Stimulated activated CD4-positive, alpha-beta T cell treated with anti-CD3 and anti-CD28 coated beads, Interleukin-1b, Interleukin-23, amount 100 ng/mL, for 48 hours (primary cell): ENCODE measurements around the gene TFCP2.
"Not testable (repeated sequence)": the region's sequence is repeated elsewhere in the genome, so short reads cannot be mapped to it uniquely, and the experiment has no call there.

Experiments used
- DNase-seq: peaks from one replicate; pipeline ENCODE4 v3.0.0-alpha.2; 2020

TFCP2 gene, protein sequence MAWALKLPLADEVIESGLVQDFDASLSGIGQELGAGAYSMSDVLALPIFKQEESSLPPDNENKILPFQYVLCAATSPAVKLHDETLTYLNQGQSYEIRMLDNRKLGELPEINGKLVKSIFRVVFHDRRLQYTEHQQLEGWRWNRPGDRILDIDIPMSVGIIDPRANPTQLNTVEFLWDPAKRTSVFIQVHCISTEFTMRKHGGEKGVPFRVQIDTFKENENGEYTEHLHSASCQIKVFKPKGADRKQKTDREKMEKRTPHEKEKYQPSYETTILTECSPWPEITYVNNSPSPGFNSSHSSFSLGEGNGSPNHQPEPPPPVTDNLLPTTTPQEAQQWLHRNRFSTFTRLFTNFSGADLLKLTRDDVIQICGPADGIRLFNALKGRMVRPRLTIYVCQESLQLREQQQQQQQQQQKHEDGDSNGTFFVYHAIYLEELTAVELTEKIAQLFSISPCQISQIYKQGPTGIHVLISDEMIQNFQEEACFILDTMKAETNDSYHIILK

DNA sequence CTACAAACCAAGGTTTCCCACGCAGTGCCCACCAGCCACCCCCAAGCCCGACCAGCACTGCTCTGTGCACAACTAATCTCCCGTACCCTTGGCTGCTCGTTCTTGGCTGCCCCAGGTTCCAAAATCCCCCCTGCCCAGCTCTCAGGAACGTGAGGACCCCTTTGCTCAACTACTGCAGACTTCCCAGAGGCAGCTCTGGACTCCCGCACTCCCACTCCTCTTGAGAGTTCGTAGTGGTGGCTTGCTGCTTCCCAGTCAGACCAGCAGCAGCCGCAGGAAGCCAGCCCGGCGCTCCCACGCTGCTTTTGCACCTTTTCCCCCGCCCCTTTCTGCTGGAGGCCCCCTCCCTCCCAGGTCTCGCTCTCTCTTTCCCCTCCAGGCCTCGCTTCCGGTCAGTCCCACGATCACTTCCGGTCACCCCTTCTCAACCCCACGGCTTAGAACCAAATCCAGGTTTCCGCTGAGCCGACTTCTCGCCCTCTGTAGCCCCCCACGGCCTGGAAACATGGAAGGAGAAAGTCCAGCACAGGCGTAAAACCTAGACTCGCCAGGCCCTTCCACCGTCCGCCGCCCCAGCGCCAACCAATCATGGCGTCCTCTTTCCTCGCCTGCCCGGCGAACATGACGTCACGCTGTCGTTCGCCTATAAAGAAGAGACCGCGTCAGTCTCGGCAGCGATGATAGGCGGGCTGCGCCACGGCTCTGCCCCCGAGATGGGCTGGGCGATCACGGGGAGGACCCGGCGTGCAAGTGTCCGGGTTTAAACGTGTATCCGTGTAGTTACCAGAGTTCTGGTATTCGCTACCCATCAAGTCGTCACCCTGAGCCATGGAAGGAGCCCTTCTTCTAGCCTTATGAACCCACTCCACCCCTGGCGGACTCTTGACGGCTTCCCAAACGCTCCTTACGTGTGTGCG lies at the start of gene TFCP2:
TSS of gene TFCP2 (minus strand) at position 621 of the 917 bp plus-strand sequence. CDS start 713 bp downstream, outside the sequence.
- peak; percentile 96 for DNase-seq

DNA sequence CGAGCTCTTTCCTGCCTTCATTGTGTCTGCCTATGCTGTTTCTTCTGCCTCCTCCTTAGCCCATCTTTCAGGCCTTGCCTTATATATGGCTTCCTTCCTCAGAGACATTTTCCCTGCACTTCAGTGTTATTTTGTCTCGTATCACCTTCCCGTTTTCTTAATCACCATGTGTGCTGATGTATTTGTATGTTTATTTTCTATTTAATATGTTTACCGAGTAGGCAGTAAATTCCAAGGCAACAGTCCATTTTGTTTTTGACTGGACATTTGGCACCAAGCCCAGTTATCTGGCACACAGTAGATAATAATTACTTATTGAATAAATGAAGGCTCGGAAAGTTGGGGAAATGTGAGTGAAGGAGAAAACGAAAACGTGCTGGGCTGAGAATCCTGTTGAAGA lies 49.5 kb upstream of the TFCP2 start:
- DNase-seq, result no peak

- DNase-seq, result not testable (repeated sequence)
Observed at GRCh38 chr12:51219857-51220256, 46.9 kb upstream of the TFCP2 start.

DNA sequence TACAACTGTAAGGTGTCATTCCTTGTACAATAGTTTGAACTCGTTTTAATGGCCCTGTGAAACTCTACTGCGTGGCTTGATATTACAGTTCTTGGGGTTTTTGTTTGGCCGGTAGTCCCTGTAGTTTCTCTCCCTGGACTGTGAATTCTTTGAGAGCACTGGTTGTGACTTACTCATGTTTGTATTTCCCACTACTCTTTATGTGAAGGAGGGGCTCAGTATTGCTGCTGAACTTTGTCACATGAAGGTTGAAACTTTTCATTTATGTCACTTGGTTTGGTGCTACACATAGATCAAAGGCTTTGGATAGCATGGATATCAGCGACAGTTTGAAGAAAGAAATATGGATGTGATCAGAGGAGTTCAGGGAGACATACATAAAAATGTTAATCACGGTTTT lies 46.4 kb upstream of the TFCP2 start:
- DNase-seq, result no peak

- DNase-seq, result no peak
Observed at GRCh38 chr12:51218607-51219161, 45.7 kb upstream of the TFCP2 start.

DNA sequence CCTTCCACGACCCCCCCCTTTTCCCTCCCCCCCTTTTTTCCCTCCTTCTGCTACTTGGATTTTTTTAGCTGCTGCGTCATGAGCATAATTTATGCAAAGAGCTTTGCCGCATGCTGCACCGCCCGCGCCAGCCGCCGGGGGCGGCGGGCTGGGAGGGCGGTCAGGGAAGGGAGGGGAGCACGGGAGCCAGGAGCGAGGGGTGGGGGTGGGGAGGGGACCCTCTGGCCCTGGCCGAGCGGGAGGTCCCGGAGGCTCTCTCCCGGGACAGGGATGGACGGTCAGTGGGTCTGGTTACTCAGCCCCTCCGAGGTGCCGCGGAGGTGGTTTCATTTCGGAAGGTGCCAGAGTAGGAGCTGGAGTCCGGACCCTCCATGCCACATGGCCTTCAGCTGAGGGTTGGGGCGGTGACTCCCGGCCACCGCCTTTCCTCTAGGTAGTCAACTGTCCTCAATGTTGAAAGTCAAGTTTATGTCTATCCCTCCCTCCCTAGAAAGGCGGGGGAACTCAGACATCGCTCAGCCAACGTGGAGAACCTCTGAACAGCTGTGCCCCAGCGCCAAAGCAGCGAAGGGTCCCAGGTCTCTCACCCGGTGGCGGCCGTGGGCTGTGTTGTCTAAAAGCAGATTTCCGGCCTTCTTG lies 45.2 kb upstream of the TFCP2 start, which contains the start of gene POU6F1:
TSS of gene POU6F1 (minus strand) at position 95 of the 639 bp plus-strand sequence. CDS start 11,226 bp downstream, outside the sequence.
- peak; percentile 63 for DNase-seq

DNA sequence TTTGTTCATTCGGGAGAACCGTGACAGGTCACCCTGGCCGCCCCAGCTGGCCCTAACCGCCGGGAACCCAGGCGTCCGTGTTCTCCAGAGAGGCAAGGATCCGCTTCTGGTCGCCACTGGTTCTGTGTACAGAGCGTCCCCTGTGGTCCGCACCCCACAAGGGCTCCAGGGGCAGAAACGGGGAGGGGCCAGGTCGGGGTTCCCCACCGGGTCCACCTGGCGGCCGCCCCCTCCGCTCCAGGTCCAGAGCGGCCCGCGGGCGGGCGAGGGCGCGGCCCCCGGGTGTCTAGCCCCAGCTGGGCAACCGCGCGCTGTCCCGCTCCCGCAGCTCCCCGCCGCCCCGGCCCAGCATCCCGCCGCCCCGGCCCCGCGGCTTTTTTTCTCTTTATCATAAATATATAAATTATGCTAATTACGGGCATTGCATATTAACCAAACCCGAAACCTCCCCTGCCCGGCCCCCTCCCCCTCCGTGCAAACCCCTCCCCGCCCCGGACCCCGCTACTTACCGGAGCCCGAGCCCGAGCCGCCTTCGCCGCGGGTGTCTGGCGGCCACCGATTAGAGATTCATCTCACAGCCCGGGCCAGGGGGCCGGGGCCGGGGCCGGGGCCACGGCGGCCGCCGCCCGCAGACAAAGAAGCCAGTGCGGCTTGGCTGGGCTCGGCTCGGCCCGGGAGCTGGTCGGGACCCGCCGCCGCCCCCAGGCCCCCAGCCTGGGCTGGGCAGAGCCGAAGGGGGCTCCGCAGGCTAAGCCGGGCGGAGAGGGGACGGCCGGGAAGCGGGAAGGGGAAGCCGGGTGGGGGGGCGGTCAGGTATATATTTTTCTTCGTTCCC lies 44.4 kb upstream of the TFCP2 start:
- peak; percentile 24 for DNase-seq

DNA sequence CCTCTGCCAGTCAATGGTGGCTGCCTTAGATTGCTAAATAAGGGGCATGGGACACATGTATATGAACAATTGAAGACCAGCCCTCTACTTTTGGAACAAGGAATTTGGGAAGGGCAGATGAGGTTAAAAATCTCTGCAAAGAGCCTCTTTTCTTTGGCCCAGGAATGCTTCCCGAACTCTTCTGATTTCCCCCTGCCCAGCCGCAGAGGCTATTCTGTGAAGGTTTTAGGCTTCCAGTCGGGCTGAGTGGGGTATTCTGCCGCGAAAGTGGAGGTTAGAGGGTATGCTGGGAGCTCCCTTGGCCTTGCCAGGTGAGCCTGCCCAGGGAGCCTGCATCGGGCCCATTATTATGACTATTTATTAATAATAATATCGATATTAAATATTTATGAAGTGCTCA lies 43.7 kb upstream of the TFCP2 start:
- DNase-seq, result no peak

GRCh38 chr12:51214895-51215294 lies 42.0 kb upstream of the TFCP2 start:
- DNase-seq, result no peak

DNA sequence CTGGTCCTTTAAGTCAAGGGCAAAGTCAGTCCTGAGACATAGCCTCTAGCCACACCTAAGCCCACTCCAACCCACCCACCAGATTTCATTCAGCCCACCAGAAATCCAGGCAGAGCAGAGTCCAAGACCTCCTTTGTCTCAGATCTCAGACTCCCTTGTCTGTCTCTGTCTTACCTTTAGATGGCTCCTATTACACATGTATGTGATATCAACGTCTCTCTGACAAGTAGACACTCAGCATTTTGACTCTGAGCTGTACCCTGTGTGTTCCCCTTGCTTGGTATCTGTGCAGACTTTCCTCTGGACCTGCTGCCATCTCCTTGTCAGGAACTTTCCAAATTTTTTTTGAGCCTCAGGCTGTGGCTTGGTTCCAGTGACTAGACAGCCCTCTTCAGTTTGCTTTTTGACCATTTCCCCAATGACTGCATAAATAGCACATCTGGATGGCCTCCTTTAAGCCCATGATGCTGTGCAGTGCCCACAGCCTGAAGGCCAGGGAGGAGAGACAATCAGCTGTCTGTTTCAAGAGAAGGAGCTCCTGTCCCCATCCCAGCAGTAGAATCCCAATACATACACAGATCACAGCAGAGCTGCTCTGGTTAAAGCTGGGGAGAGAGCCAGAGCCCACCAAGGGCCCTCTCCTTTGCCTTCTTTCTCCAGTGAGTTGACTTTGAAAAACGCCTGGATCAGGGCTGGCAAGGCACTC lies 37.9 kb upstream of the TFCP2 start:
- no peak for DNase-seq

- no peak for DNase-seq
Observed at GRCh38 chr12:51209259-51209658, 36.3 kb upstream of the TFCP2 start.

GRCh38 chr12:51208016-51208660 lies 35.2 kb upstream of the TFCP2 start:
- no peak for DNase-seq

- DNase-seq, result no peak
Observed at GRCh38 chr12:51205350-51205749, 32.4 kb upstream of the TFCP2 start.

DNA sequence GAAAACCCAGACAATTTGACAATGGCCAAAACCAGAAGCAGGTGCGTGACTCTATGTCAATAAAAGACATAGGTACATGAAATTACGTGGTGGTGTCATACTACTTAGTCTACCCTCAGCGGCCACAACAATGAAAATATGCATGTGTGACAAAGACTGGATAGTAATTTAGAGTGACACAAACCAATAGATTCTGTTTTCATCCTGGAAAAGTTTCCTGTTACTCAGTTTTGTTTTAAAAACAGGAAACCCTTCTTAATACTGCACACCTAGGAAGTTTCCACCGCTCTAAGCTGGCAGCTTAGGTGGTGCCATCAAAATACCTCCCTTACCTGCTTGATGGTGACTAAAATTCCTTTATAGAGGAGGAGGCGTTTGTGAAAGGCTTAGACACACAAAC lies 29.8 kb upstream of the TFCP2 start:
- no peak for DNase-seq

DNA sequence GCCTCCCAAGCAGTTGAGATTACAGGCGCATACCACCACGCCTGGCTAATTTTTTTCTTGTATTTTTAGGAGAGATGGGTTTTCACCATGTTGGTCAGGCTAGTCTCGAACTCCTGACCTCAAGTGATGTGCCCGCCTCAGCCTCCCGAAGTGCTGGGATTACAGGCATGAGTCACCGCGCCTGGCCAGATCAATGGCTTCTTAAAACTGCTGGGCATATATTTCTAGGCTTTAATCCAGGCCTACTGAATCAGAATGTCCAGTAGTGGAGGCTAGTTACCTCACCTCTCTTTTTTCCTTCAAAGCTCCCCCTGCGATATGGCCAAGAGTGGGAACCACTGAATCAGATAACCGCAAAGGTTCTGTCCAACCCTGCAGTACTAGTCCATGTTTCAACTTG lies 27.9 kb upstream of the TFCP2 start:
- no peak for DNase-seq

DNA sequence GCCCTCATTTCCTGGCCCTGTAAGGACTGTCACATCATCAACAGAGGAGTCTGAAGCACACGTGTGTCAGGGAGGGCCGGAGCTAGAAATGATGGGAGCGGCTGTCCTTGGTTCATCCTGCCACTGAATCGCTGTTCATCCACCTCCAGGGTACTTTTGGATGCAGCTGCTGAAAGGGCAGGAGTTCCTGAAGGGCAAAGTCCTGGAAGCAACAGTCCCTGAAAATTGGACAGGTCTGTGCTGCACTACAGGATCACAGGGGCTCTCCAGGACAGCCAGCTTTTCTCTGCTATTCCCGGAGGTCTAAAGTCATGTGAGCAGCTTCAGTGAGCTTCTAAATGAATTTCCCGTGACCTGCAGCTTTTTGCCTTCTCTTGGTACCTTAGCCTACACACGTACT lies 27.2 kb upstream of the TFCP2 start:
- DNase-seq, result no peak

DNA sequence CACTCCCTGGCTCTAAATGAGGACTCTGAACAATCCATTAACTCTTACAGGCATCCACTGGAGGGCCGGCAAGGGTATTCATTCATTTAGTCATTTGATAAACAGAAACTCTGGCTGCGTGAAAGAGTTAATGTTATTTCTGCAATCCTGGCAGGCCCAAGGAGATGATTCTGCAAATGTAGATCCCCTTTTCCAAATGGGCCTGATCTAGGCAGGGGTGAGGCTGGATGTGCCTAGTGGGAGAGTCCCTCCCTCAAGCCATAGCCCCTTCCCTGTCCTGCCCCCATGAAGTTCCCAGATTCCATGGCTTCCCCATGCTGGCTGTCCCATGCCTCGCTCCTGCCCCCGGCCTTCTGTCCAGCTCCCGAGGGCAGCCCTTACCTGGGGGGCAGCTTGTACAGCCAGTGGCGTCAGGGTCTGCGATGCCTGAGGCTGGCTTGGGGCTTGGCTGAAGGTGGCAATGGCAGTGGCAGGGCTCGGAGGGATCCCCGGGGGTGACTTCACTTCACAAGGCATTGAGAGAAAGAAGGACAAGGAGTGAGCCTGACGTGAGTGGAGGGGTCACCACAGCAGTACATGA lies 26.5 kb upstream of the TFCP2 start:
- no peak for DNase-seq

- DNase-seq, result no peak
Observed at GRCh38 chr12:51198568-51199365, 25.8 kb upstream of the TFCP2 start.
